22Rv1 (cell line): ENCODE measurements around the gene KIF26A.

Source experiments
- CTCF ChIP-seq: fragments of 450-650 bp; IDR thresholded peaks from 2 replicates; pipeline ENCODE4 v1.5.1; 2017; ENCODE audit warnings: mild to moderate bottlenecking
- ZFX ChIP-seq: fragments of 450-650 bp; IDR thresholded peaks from 2 replicates; pipeline ENCODE4 v1.6.1; 2017; ENCODE audit warnings: antibody characterized with exemption, borderline replicate concordance

GRCh38 chr14:104151566-104152245 lies 13.3 kb downstream of the KIF26A start:
- TF ChIP-seq CTCF (no peak), ZFX (no peak)
